H1 (cell line): ENCODE data around the gene ASTN1.

Source experiments
- CTCF ChIP-seq, 3 experiments: IDR thresholded peaks; 1 replicate in 2 of 3; 2 replicates in 1 of 3; pipeline versions ENCODE4 v1.5.1 to v1.6.1; 2011; ENCODE audit warnings: low read length in 3 of 3, mild to moderate bottlenecking in 3 of 3, inconsistent platforms in 2 of 3, low read depth in 1 of 3, moderate library complexity in 1 of 3; ENCODE audit not compliant: insufficient read depth in 1 of 3; ENCODE audit errors: control extremely low read depth in 1 of 3
- EZH2 ChIP-seq: fragments of 200-600 bp; sonication (generic); IDR thresholded peaks from 2 replicates; pipeline ENCODE4 v1.7.1; 2012; ENCODE audit warnings: low read depth, mild to moderate bottlenecking, moderate library complexity, low read length, inconsistent platforms; ENCODE audit not compliant: severe bottlenecking
- POLR2AphosphoS5 ChIP-seq: IDR thresholded peaks from 2 replicates; pipeline ENCODE4 v1.6.1; 2011; ENCODE audit warnings: low read depth, low read length
- ZNF274 ChIP-seq: IDR thresholded peaks from 2 replicates; pipeline ENCODE4 v1.7.0; 2012; ENCODE audit warnings: low read length, borderline replicate concordance; ENCODE audit errors: extremely low read depth

GRCh38 chr1:177181280-177181630 is 16.7 kb upstream of the ASTN1 start:
- TF ChIP-seq ZNF274, result no peak
- TF ChIP-seq EZH2, result peak; percentile 46
- no peak for TF ChIP-seq POLR2AphosphoS5
- no peak for TF ChIP-seq CTCF (IDR thresholded peaks at IDR 0.05; ENCODE audit: control extremely low read depth in 1 of 3, insufficient read depth in 1 of 3, low read depth in 1 of 3, low read length in 3 of 3)
